ENCODE measurements around the gene ICOS. TPM values are rescaled to one million over a fixed set of nuclear protein-coding genes. Genes with fewer than 3 reads are reported as not detected.

Gene ICOS
- total and polyA plus RNA-seq, 10 of the 15 experiments (the other 5 are each of a cell fraction or from before 2014, with no cell fraction given): 0.47 to 36.0 (median 0.87) TPM

- ChIA-PET RAD21 (ENCODE audit: unreplicated experiment) (no interaction called here), POLR2A (no interaction called here), CTCF (no interaction called here), SMC1A (ENCODE audit: uncharacterized antibody, unreplicated experiment) (interaction anchor here (1.3 kb wide), 1 partner anchor 27 kb away, joined by 3 read pairs; no protein-coding TSS in a partner anchor)
- no peak for DNase-seq (ENCODE audit: low read depth, low spot score)
- Histone ChIP-seq H3K27ac (ENCODE audit: control insufficient read depth, insufficient read depth) (no peak overlapping the region), H3K79me2 (ENCODE audit: control insufficient read depth, insufficient read depth, low read length) (no peaks in the 10 kb centered on the region), H3K9me3 (replicated peaks; ENCODE audit: control insufficient read depth, insufficient read depth, low read length) (no peaks in the 10 kb centered on the region; the same call in 2 of the 3 replicates), H3K4me3 (no peak overlapping the region), H4K20me1 (ENCODE audit: control insufficient read depth, insufficient read depth) (no peaks in the 10 kb centered on the region), H3K4me2 (ENCODE audit: control insufficient read depth, insufficient read depth) (no peak overlapping the region), H2AFZ (ENCODE audit: control insufficient read depth, low read depth, low read length) (no peak overlapping the region), H3K36me3 (ENCODE audit: control insufficient read depth in 2 of 2, insufficient read depth in 2 of 2, low read length in 1 of 2) (no peaks in the 10 kb centered on the region), H3K9ac (ENCODE audit: control insufficient read depth, insufficient read depth, low read length) (no peak overlapping the region), H3K4me1 (ENCODE audit: control insufficient read depth, insufficient read depth, low read length) (no peaks in the 10 kb centered on the region), H3K27me3 (replicated peaks in 1 of 2; ENCODE audit: control insufficient read depth in 2 of 2, insufficient read depth in 2 of 2, low read length in 1 of 2) (no peaks in the 10 kb centered on the region)
- no peak for ATAC-seq
- WGBS (ENCODE audit: insufficient coverage, insufficient replicate concordance, low lambda C conversion rate, missing lambda C conversion rate): 0% methylated on average over 1 of the region's 1 CpG
- intact Hi-C loops (cut with micrococcal nuclease; ENCODE audit: unreplicated experiment): no loop called here
- FAIRE-seq: no peak
- no peak for TF ChIP-seq MYB (IDR thresholded peaks at IDR 0.05; ENCODE audit: borderline replicate concordance, low read depth, low read length)
- no peak for TF ChIP-seq FOXM1 (IDR thresholded peaks at IDR 0.05; ENCODE audit: low read depth, low read length)
- no peak for TF ChIP-seq JUNB (IDR thresholded peaks at IDR 0.05)
- no peak for TF ChIP-seq IKZF1 (conservative IDR thresholded peaks at IDR 0.05)
- no peak for TF ChIP-seq ELK1 (IDR thresholded peaks at IDR 0.05; ENCODE audit: low read depth, low read length)
- TF ChIP-seq MTA3 (IDR thresholded peaks at IDR 0.05; ENCODE audit: borderline replicate concordance, low read length): no peak
- TF ChIP-seq SP1 (IDR thresholded peaks at IDR 0.05; ENCODE audit: low read depth, low read length): no peak
- no peak for TF ChIP-seq HSF1 (IDR thresholded peaks at IDR 0.05; ENCODE audit: low read depth, low read length)
- TF ChIP-seq TAF1 (IDR thresholded peaks at IDR 0.05; ENCODE audit: borderline replicate concordance, low read depth, low read length): no peak
- TF ChIP-seq HDAC2 (IDR thresholded peaks at IDR 0.05): no peak
- BruUV-seq (replicated peaks): no TSS peak
- in situ Hi-C loops (cut with MboI): no loop called here
Measured at GRCh38 chr2:204004912-204005311, 68.3 kb downstream of the ICOS start.

All from GM12878 (cell line).